PFSK-1 (cell line): Measurements from ENCODE around the gene NEMP1.

Experiments used
- SIN3A ChIP-seq: IDR thresholded peaks from 2 replicates; pipeline ENCODE4 v1.6.1; 2012; ENCODE audit warnings: mild to moderate bottlenecking, low read length, moderate library complexity, borderline replicate concordance; ENCODE audit not compliant: insufficient read depth
- TAF1 ChIP-seq: IDR thresholded peaks from 2 replicates; pipeline ENCODE4 v1.6.1; 2012; ENCODE audit warnings: low read length, control low read depth, borderline replicate concordance; ENCODE audit not compliant: insufficient read depth

- TF ChIP-seq SIN3A = no peak
- no peak for TF ChIP-seq TAF1
These were observed 39.4 kb downstream of the NEMP1 start for GRCh38 chr12:57039016-57039798.
